HG02610 (cell line): Measurements from ENCODE around the gene GNG3.
A peak's percentile ranks its signal among the peaks of the same experiment; 100 is the strongest.

ENCODE experiments used
- ATAC-seq: cut with Tn5 transposase; IDR thresholded peaks from one replicate; pipeline ENCODE4 v1.9.1; 2021; ENCODE audit warnings: mild to moderate bottlenecking, moderate library complexity; ENCODE audit not compliant: unreplicated experiment

The GNG3 gene

DNA sequence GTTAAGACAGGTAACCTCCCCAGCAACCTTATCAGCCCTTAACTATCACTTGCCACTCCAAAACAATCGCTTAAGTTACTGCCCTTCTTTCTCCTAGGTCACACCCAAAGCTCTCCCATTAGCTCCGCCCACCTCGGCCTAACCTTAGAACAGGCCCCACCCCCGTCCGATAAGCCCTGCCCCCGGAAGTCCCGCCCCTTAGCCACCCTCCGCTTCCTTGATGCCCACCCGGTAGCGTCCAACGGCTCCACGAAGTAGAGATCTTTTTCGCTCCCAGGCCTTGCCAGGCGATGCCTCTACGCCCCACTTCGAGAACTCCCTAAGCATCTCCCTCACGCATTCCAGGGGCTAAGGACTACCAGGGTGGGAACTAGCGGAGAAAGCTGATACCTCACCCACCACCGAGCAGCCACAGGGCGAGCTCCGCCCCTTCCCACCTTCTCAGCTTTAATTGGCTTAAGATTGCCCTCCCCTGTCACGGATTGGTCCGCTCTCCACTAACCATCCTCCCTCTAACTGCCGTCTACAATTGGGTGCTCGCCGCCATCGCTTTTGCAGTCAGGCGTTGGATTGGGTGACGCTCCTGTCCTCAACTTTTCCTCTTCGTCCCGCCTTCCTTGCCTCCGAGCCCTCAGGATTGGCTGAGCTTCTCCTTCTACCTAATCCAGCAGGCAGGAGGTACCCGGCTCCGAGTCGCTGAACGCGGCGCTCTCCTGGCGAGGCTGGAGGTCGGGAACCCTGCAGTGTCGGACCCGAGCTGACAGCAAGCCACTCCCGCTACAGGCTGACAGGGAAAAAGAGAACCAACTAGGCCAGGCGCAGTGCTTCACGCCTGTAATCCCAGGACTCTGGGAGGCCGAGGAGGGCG, 46.5 kb downstream of the GNG3 start, which contains the start of gene ZBTB3:
ZBTB3 (minus strand) TSS at position 425 of the 868 bp plus-strand sequence. CDS start 496 bp downstream, outside the sequence.
- peak; percentile 95 for ATAC-seq

DNA sequence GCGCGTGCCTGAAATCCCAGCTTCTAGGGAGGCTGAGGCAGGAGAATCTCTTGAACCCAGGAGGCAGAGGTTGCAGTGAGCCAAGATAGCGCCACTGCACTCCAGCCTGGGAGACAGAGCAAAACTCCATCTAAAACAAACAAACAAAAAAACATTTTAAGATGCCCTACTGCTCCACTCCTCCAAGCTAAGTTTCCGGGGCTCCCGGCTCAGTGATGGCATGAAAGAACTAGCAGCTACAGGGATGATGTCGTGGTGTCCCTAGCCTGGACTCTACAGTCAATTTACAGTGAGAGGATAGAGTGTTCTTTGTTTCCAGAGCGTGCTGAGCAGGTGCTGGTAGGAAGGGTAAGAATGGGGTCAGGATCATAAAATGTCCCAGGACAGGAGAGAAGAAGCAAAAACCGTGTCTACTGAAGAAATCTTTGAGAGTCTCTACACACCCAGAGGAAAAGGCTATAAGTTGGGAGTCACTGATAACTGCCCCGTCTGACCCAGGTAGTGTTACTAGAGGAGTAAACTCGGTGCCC, 47.7 kb downstream of the GNG3 start:
- no peak for ATAC-seq

DNA sequence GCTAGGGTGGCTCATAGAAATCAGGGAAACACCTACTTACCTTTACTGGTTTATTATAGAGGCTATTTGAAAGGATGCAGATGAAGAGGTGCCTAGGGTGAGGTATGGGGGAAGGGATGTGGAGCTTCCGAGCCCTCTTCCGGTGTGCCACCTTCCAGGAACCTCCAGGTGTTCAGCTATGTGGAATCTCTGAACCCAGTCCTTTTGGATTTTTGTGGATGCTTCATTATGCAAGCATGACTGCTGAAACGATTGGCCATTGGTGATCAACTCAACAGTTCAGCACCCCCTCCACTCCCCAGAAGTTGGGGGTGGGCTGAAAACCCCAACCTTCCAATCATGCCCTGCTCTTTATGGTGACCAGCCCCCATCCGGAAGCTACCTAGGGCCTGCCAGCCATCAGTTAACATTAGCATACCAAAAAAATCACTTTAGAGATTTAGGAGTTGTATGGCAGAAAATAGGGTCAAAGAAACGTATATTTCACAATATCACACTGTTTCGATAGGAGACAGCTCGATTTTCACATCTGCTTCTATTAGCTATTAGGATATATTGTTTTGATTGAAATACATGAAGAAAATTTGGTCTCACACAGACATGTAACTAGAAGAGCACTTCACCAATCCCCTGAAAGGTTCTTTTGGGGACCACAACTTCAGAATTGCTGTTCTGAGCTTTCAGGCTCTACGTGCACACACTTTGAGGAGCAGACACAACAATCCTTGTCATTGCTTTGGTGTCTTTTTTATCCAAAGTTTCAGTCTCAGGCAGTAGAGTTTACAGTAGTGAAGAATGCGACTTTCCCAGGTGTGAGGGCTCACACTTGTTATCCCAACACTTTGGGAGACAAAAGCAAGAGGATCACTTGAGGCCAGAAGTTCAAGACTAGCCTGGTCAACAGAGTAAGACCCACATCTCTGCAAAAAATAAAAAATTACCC, 50.6 kb downstream of the GNG3 start:
- no peak for ATAC-seq
